Smooth muscle cell (in vitro differentiated cells): Measurements from ENCODE around the gene FSHB. TPM values are rescaled to one million over a fixed set of nuclear protein-coding genes. Genes with fewer than 3 reads are reported as not detected.

Source experiments
- DNase-seq: peaks from one replicate; lab custom pipeline; 2025; ENCODE audit not compliant: unreplicated experiment; lab: John Stamatoyannopoulos, UW
- H2AFZ ChIP-seq: fragments of 200-600 bp; sonication (generic); 2 replicates; pipeline ENCODE4 v1.6.0; 2016; ENCODE audit warnings: antibody characterized with exemption, low read depth, mild to moderate bottlenecking
- H3F3A ChIP-seq: fragments of 200-600 bp; sonication (generic); 2 replicates; pipeline ENCODE4 v1.6.0; 2017; ENCODE audit warnings: antibody characterized with exemption, low read depth
- H3K27ac ChIP-seq: fragments of 200-600 bp; sonication (generic); 2 replicates; pipeline ENCODE4 v1.5.1; 2016; ENCODE audit warnings: low read depth, mild to moderate bottlenecking
- H3K27me3 ChIP-seq: fragments of 200-600 bp; sonication (generic); 2 replicates; pipeline ENCODE4 v1.6.1; 2016; ENCODE audit warnings: low read depth, mild to moderate bottlenecking
- H3K36me3 ChIP-seq: fragments of 200-600 bp; sonication (generic); 2 replicates; pipeline ENCODE4 v1.5.1; 2016; ENCODE audit warnings: low read depth
- H3K4me1 ChIP-seq: fragments of 200-600 bp; sonication (generic); 2 replicates; pipeline ENCODE4 v1.5.1; 2016; ENCODE audit warnings: low read depth
- H3K4me2 ChIP-seq: fragments of 200-600 bp; sonication (generic); 2 replicates; pipeline ENCODE4 v1.6.0; 2016; ENCODE audit warnings: mild to moderate bottlenecking
- H3K4me3 ChIP-seq: fragments of 200-600 bp; sonication (generic); 2 replicates; pipeline ENCODE4 v1.5.1; 2016; ENCODE audit warnings: mild to moderate bottlenecking
- H3K79me2 ChIP-seq: fragments of 200-600 bp; sonication (generic); 2 replicates; pipeline ENCODE4 v1.6.0; 2016; ENCODE audit warnings: low read depth, mild to moderate bottlenecking
- H3K9ac ChIP-seq: fragments of 200-600 bp; sonication (generic); 2 replicates; pipeline ENCODE4 v1.6.0; 2016; ENCODE audit warnings: low read depth
- H3K9me3 ChIP-seq: fragments of 200-600 bp; sonication (generic); replicated peaks from 2 replicates; pipeline ENCODE4 v1.5.1; 2016; ENCODE audit warnings: low read depth
- H4K20me1 ChIP-seq: fragments of 200-600 bp; sonication (generic); 2 replicates; pipeline ENCODE4 v1.6.0; 2016; ENCODE audit warnings: low read depth
- WGBS: methylation state at CpG from one replicate; pipeline ENCODE4 v1.1.7; 2016; ENCODE audit warnings: low lambda C conversion rate; 5-methylcytosine and 5-hydroxymethylcytosine counted together
- polyA plus RNA-seq: library from polyadenylated mRNA; unstranded; fragments of >200 nt; fragmentation: Nextera tagmentation; extraction: Ambion mirVana; gene quantifications from 2 replicates; pipeline ENCODE4 v1.2.1, GENCODE V29; 2016
- total RNA-seq: library from RNA; depleted of rRNA; stranded (reverse); fragments of >200 nt; gene quantifications from 2 replicates; pipeline ENCODE4 v1.2.3, GENCODE V29; 2014
- TF ChIP-seq, protein P1 (sequence below): fragments of 200-600 bp; sonication (generic); IDR thresholded peaks from 2 replicates; pipeline ENCODE4 v1.5.1; 2017; ENCODE audit warnings: borderline replicate concordance, mild to moderate bottlenecking, antibody characterized with exemption; ENCODE audit not compliant: insufficient read depth, poor library complexity, severe bottlenecking

Gene FSHB
- total and polyA plus RNA-seq, 2 experiments from 2014 or later: not detected

DNA sequence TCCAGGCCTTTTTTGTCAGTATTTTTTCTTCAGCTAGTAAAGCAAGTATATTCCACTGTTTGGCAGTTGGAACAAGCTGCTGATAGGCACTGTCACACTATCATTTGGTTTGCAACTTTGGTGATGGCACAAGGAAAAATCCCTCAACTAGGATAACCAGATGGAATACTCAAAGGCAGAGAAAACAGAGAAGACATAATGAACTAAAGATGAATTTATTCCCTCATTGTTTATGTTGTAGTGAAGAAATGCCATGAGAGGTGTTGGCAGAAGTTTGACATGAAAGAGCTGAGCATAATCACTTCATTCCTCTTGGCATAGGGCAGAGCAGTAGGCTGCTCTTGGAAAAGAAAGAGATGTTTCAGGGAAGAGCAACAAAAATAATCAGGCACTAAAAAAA is 39.9 kb downstream of the FSHB start:
- Histone ChIP-seq H4K20me1 (no peaks in the 10 kb centered on the region), H3K4me3 (no peak overlapping the region), H3K27me3 (peaks cover 3% of the 10 kb centered on the region), H3K79me2 (no peaks in the 10 kb centered on the region), H3K36me3 (no peaks in the 10 kb centered on the region), H3K4me1 (no peaks in the 10 kb centered on the region), H3F3A (no peaks in the 10 kb centered on the region), H3K4me2 (no peak overlapping the region), H2AFZ (no peak overlapping the region), H3K9me3 (no peaks in the 10 kb centered on the region), H3K9ac (no peak overlapping the region), H3K27ac (no peak overlapping the region)
- TF ChIP-seq, protein P1, sequence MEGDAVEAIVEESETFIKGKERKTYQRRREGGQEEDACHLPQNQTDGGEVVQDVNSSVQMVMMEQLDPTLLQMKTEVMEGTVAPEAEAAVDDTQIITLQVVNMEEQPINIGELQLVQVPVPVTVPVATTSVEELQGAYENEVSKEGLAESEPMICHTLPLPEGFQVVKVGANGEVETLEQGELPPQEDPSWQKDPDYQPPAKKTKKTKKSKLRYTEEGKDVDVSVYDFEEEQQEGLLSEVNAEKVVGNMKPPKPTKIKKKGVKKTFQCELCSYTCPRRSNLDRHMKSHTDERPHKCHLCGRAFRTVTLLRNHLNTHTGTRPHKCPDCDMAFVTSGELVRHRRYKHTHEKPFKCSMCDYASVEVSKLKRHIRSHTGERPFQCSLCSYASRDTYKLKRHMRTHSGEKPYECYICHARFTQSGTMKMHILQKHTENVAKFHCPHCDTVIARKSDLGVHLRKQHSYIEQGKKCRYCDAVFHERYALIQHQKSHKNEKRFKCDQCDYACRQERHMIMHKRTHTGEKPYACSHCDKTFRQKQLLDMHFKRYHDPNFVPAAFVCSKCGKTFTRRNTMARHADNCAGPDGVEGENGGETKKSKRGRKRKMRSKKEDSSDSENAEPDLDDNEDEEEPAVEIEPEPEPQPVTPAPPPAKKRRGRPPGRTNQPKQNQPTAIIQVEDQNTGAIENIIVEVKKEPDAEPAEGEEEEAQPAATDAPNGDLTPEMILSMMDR: no peak
- DNase-seq: no peak

DNA sequence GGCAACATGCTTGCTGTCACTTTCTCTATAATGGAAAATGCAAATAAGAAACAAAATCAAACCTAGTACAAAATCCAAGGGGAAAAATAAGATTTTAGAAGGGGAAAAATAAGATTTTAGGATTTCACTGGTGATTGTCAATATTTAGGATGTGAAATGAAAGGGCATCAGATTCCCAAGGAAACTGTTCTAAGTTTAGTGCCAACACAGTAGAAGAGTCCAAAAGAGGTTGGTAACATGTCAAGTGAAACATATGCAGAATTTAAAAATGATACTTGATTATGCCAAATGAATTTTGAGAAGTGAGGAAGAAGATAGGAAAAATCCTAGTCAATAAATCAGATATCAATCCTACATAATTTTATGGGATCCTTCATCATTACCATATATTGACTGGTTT is 46.4 kb downstream of the FSHB start:
- H3K36me3 ChIP-seq: no peaks in the 10 kb centered on the region
- H3K27ac ChIP-seq: no peak overlapping the region
- no peaks in the 10 kb centered on the region for H3K4me1 ChIP-seq
- no peak overlapping the region for H2AFZ ChIP-seq
- no peak overlapping the region for H3K9ac ChIP-seq
- no peak for DNase-seq
- no peaks in the 10 kb centered on the region for H3F3A ChIP-seq
- no peak overlapping the region for H3K4me2 ChIP-seq
- TF ChIP-seq, protein P1: no peak
- H3K79me2 ChIP-seq: no peaks in the 10 kb centered on the region
- no peak overlapping the region for H3K4me3 ChIP-seq
- no peaks in the 10 kb centered on the region for H3K9me3 ChIP-seq
- no peaks in the 10 kb centered on the region for H4K20me1 ChIP-seq
- peaks cover 6% of the 10 kb centered on the region for H3K27me3 ChIP-seq

DNA sequence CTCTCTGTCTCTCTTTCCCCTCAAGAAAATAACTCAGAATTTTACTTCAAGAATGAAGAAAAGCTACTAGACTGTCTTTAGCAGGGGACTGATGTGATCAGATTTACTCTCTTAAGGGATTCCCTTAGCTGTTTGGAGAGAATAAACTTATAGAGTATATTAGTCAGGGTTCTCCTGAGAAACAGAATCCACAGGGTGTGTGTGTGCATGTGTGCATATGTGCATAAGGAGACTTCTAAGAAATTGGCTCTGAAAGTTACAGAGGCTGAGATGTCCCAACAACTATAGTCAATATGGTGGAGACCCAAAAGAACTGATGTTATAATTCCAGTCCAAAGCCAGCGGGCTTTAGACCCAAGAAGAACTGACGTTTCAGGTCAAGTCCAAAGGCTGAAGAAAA is 49.0 kb downstream of the FSHB start:
- Histone ChIP-seq H3K4me1 (no peaks in the 10 kb centered on the region), H3K36me3 (no peaks in the 10 kb centered on the region), H3F3A (no peaks in the 10 kb centered on the region), H3K27me3 (peaks cover 6% of the 10 kb centered on the region), H3K9ac (no peak overlapping the region), H2AFZ (no peak overlapping the region), H4K20me1 (no peaks in the 10 kb centered on the region), H3K4me3 (no peak overlapping the region), H3K79me2 (no peaks in the 10 kb centered on the region), H3K9me3 (no peaks in the 10 kb centered on the region), H3K27ac (no peak overlapping the region), H3K4me2 (no peak overlapping the region)
- WGBS: 74% methylated on average over 2 of the region's 2 CpGs
- DNase-seq: no peak
- TF ChIP-seq, protein P1: no peak

DNA sequence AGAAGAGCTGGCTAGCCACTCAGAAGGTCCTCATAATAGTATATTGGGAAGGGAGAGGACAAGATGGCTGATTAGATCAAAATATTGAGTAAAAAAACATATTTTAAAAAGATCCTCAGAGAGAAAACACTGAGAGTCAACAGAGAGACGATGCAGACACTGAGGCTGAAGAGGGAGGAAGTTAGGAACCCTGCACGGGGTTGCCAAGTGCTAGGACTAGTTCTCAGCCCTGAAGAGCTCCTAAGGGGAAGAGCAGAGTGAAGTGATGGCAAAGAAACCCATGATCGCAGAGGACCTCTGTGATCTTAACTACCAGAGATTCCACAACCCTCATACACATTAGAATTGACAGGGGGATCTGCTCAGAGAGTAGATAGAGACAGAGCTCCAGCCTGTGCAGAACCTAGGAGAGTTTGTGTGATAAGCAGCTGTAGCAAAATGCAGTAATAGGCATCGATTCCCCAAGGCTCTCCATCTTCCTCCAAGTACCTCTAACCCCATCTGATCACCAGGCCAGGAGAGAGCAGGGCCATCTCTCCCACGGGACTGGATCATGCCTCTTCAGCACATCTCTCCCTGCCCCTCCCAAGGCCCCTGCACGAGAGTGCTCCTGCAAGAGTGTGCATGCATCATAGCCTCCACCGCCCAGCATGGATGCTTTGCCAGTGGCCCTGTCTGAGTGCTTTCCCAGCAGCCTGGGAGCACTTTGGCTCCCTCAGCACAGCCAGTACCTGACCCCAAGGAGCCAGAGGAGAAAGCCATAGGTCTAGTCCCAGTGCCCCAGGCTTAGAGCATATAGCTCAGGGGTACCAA is 50.9 kb downstream of the FSHB start:
- Histone ChIP-seq H3F3A (no peaks in the 10 kb centered on the region), H3K36me3 (no peaks in the 10 kb centered on the region), H3K79me2 (no peaks in the 10 kb centered on the region), H3K9ac (no peak overlapping the region), H4K20me1 (no peaks in the 10 kb centered on the region), H3K4me2 (no peak overlapping the region), H3K4me1 (no peaks in the 10 kb centered on the region), H3K4me3 (no peak overlapping the region), H3K27me3 (no peaks in the 10 kb centered on the region), H3K27ac (no peak overlapping the region), H3K9me3 (no peaks in the 10 kb centered on the region), H2AFZ (no peak overlapping the region)
- 73% methylated on average over 7 of the region's 7 CpGs for WGBS
- TF ChIP-seq, protein P1: no peak
- no peak for DNase-seq
